Measurements from ENCODE around the gene MED25. TPM values are rescaled to one million over a fixed set of nuclear protein-coding genes. Genes with fewer than 3 reads are reported as not detected.

The MED25 gene
- total RNA-seq, 4 donors from 2014 or later: 16.9 to 27.7 (median 23.9) TPM

GRCh38 chr19:49884760-49885159 lies 66.7 kb downstream of the MED25 start:
- TF ChIP-seq POLR2A (IDR thresholded peaks at IDR 0.05) (no peak), CTCF (IDR thresholded peaks at IDR 0.05) (no peak)
- peaks cover 0 to 6% (median 0%) of the 10 kb centered on the region in 3 donors for H3K9me3 ChIP-seq
- peaks cover under 1 to 16% (median under 1%) of the 10 kb centered on the region in 3 donors for H3K4me1 ChIP-seq
- H3K27me3 ChIP-seq: no peaks in the 10 kb centered on the region
- intact Hi-C loops (cut with DNase I): no loop called here
- H3K27ac ChIP-seq: no peak overlapping the region
- 50 to 77% methylated on average over 2 to 3 of the region's 3 CpGs for WGBS, 2 donors
- H3K36me3 ChIP-seq: peaks cover 45 to 89% (median 53%) of the 10 kb centered on the region in 3 donors
- no peak for DNase-seq
- H3K4me3 ChIP-seq: no peak overlapping the region

Small RNAs within 50 kb of the gene (small RNA-seq; reads per million reads assigned to genes)
- gene MIR4749: 0 to 0.18 (median 0.07) reads per million in 4 donors
- 0 reads per million in 4 donors for gene MIR6799

Other genes starting within 250 kb of the MED25 start
- 10 to 100 TPM; 37.8 to 50.7 (median 40.2) TPM for gene NOSIP, start 237.7 kb upstream of the MED25 start, total RNA-seq
- 10 to 100 TPM in 1 of 4 donors, 1 to 10 TPM in 3; 7.7 to 19.8 (median 8.8) TPM for gene PRRG2, start 237.0 kb upstream of the MED25 start, total RNA-seq
- gene PRR12, start 227.1 kb upstream of the MED25 start, total RNA-seq: 10 to 100 TPM in 1 of 4 donors, 1 to 10 TPM in 3; 4.5 to 11.9 (median 7.7) TPM
- 10 to 100 TPM in 3 of 4 donors, 1 to 10 TPM in 1; 6.3 to 40.8 (median 12.8) TPM for gene RRAS, start 178.1 kb upstream of the MED25 start, total RNA-seq
- gene SCAF1, start 176.1 kb upstream of the MED25 start, total RNA-seq: 10 to 100 TPM; 11.0 to 24.8 (median 15.2) TPM
- 10 to 100 TPM; 33.5 to 69.1 (median 49.4) TPM for gene IRF3, start 152.4 kb upstream of the MED25 start, total RNA-seq
- gene BCL2L12, start 152.4 kb upstream of the MED25 start, total RNA-seq: 10 to 100 TPM in 1 of 4 donors, 1 to 10 TPM in 3; 4.4 to 12.9 (median 5.8) TPM
- gene PRMT1, start 141.0 kb upstream of the MED25 start, total RNA-seq: 100 to 1,000 TPM in 3 of 4 donors, 10 to 100 TPM in 1; 86.1 to 206 (median 182) TPM
- gene ADM5, start 128.7 kb upstream of the MED25 start, total RNA-seq: 1 to 10 TPM in 3 of 4 donors, under 1 TPM in 1; 0.91 to 2.8 (median 1.8) TPM
- gene CPT1C, start 127.2 kb upstream of the MED25 start, total RNA-seq: 1 to 10 TPM in 2 of 4 donors, under 1 TPM in 2; 0.48 to 4.8 (median 1.1) TPM
- not detected for gene TSKS, start 55.0 kb upstream of the MED25 start, total RNA-seq
- gene AP2A1, start 51.3 kb upstream of the MED25 start, total RNA-seq: 10 to 100 TPM; 50.7 to 77.8 (median 65.8) TPM
- gene FUZ, start 5.0 kb upstream of the MED25 start, total RNA-seq: 10 to 100 TPM in 1 of 4 donors, 1 to 10 TPM in 3; 4.7 to 13.7 (median 8.1) TPM
- gene PTOV1, start 32.9 kb downstream of the MED25 start, total RNA-seq: 10 to 100 TPM; 31.3 to 57.0 (median 45.2) TPM
- 10 to 100 TPM; 33.3 to 42.3 (median 36.3) TPM for gene PNKP, start 49.3 kb downstream of the MED25 start, total RNA-seq
- 10 to 100 TPM; 16.2 to 31.0 (median 20.4) TPM for gene AKT1S1, start 59.1 kb downstream of the MED25 start, total RNA-seq
- 10 to 100 TPM in 3 of 4 donors, 1 to 10 TPM in 1; 6.7 to 25.9 (median 16.9) TPM for gene TBC1D17, start 59.4 kb downstream of the MED25 start, total RNA-seq
- under 1 TPM; 0.56 to 0.91 (median 0.73) TPM for gene IL4I1, start 78.6 kb downstream of the MED25 start, total RNA-seq
- 1 to 10 TPM; 3.3 to 9.7 (median 8.2) TPM for gene ATF5, start 110.9 kb downstream of the MED25 start, total RNA-seq
- 10 to 100 TPM; 34.5 to 40.1 (median 34.9) TPM for gene NUP62, start 111.2 kb downstream of the MED25 start, total RNA-seq
- gene SIGLEC11, start 142.9 kb downstream of the MED25 start, total RNA-seq: under 1 TPM in 1 of 4 donors, not detected in 3; 0.38 TPM
- 10 to 100 TPM; 12.7 to 26.1 (median 20.9) TPM for gene VRK3, start 207.1 kb downstream of the MED25 start, total RNA-seq
- gene ZNF473, start 207.7 kb downstream of the MED25 start, total RNA-seq: 10 to 100 TPM in 1 of 4 donors, 1 to 10 TPM in 3; 3.6 to 14.9 (median 4.5) TPM